Esophagus squamous epithelium (tissue), 5 donors: ENCODE results near the gene TMEM240. TPM values are rescaled to one million over a fixed set of nuclear protein-coding genes. Genes with fewer than 3 reads are reported as not detected.

Source experiments
- DNase-seq: peaks from one replicate; lab custom pipeline; 2025; lab: John Stamatoyannopoulos, UW
- H3K27ac ChIP-seq, 4 donors: fragments of 200-600 bp; sonication (generic); one replicate each; pipeline ENCODE4 v1.5.1; 2016 to 2019; ENCODE audit warnings: mild to moderate bottlenecking in 1 of 4
- H3K27me3 ChIP-seq, 4 donors: fragments of 200-600 bp; sonication (generic); 1 replicate in 3 of 4; 2 replicates in 1 of 4; pipeline versions ENCODE4 v1.5.1 to v1.6.0; 2017 to 2021; ENCODE audit warnings: antibody characterized with exemption in 1 of 4
- H3K36me3 ChIP-seq, 3 donors: fragments of 200-600 bp; sonication (generic); one replicate each; pipeline ENCODE4 v1.5.1; 2016 to 2019
- H3K4me1 ChIP-seq, 3 donors: fragments of 200-600 bp; sonication (generic); one replicate each; pipeline ENCODE4 v1.5.1; 2017 to 2019
- H3K4me3 ChIP-seq, 4 donors: fragments of 200-600 bp; sonication (generic); 1 replicate in 3 of 4; 2 replicates in 1 of 4; pipeline ENCODE4 v1.5.1; 2016 to 2019; ENCODE audit warnings: mild to moderate bottlenecking in 2 of 4, moderate library complexity in 1 of 4
- H3K9me3 ChIP-seq, 3 donors: fragments of 200-600 bp; sonication (generic); one replicate each; pipeline ENCODE4 v1.5.1; 2016 to 2019
- CTCF ChIP-seq, 6 experiments: fragments of 450-650 bp in 4 of 6; fragments of 200-600 bp in 2 of 6; sonication (generic) in 2 of 6; IDR thresholded peaks; one replicate each; pipeline ENCODE4 v1.5.1; 2016 to 2019; ENCODE audit warnings: antibody characterized with exemption in 6 of 6, mild to moderate bottlenecking in 4 of 6, moderate library complexity in 4 of 6
- POLR2A ChIP-seq, 4 donors: fragments of 450-650 bp; IDR thresholded peaks; one replicate each; pipeline ENCODE4 v1.6.1; 2017; ENCODE audit warnings: antibody characterized with exemption in 4 of 4, mild to moderate bottlenecking in 4 of 4, moderate library complexity in 3 of 4
- WGBS, 2 donors: methylation state at CpG; one replicate each; pipeline ENCODE4 v1.1.5; 2018; 5-methylcytosine and 5-hydroxymethylcytosine counted together
- intact Hi-C: fragments of 100-400 bp; cut with DNase I; formaldehyde crosslinking; loops from one replicate; pipeline ENCODE4 v1.15.0; 2022
- total RNA-seq, 4 donors: library from RNA; depleted of rRNA; stranded (reverse); fragments of >200 nt; gene quantifications; one replicate each; pipeline ENCODE4 v1.1.0, GENCODE V29; 2016
- donor health status: DM: yes; HTN: yes; CAD: no.

The TMEM240 gene
- total RNA-seq, 4 donors from 2014 or later = 2.7 TPM; not detected in 3

- H3K4me3 ChIP-seq = peak overlapping the region; percentile 39 to 74 (median 56)
Measured at GRCh38 chr1:1539310-1540089, 924 bp downstream of the TMEM240 start.

GRCh38 chr1:1538989-1539309, 1.5 kb downstream of the TMEM240 start:
- Histone ChIP-seq H3K27ac (peak overlapping the region in 2 of 4 donors; percentile 79 to 80), H3K4me1 (peaks cover 14 to 46% (median 17%) of the 10 kb centered on the region in 3 donors), H3K36me3 (peaks cover 8 to 47% (median 13%) of the 10 kb centered on the region in 3 donors), H3K27me3 (peaks cover 0 to 12% (median 0%) of the 10 kb centered on the region in 4 donors), H3K9me3 (no peaks in the 10 kb centered on the region), H3K4me3 (peak overlapping the region in 3 of 4 donors; percentile 49 to 74 (median 63))
- intact Hi-C loops = no loop called here
- DNase-seq = no peak
- WGBS, 2 donors = 90 to 94% methylated on average over 10 to 14 of the region's 18 CpGs
- TF ChIP-seq POLR2A (IDR thresholded peaks at IDR 0.05) (no peak), CTCF (IDR thresholded peaks at IDR 0.05) (no peak)

More at GRCh38 chr1:1539310-1540089, 924 bp downstream of the TMEM240 start:
- H3K27ac ChIP-seq = peak overlapping the region; percentile 39 to 80 (median 66)
- H3K36me3 ChIP-seq = peaks cover 8 to 42% (median 13%) of the 10 kb centered on the region in 3 donors
- peaks cover 14 to 46% (median 17%) of the 10 kb centered on the region in 3 donors for H3K4me1 ChIP-seq
- no CpG with 5 or more reads among the region's 66 CpGs for WGBS, 2 donors
- H3K27me3 ChIP-seq = peaks cover 0 to 12% (median 0%) of the 10 kb centered on the region in 4 donors
- DNase-seq = no peak
- TF ChIP-seq CTCF (IDR thresholded peaks at IDR 0.05) = no peak
- intact Hi-C loops = no loop called here
- no peaks in the 10 kb centered on the region for H3K9me3 ChIP-seq

GRCh38 chr1:1538334-1538733, 2.1 kb downstream of the TMEM240 start:
- Histone ChIP-seq H3K9me3 (no peaks in the 10 kb centered on the region), H3K4me3 (no peak overlapping the region), H3K27me3 (peaks cover 0 to 12% (median 0%) of the 10 kb centered on the region in 4 donors), H3K36me3 (peaks cover 8 to 45% (median 13%) of the 10 kb centered on the region in 3 donors), H3K4me1 (peaks cover 14 to 46% (median 17%) of the 10 kb centered on the region in 3 donors), H3K27ac (no peak overlapping the region)
- TF ChIP-seq CTCF (IDR thresholded peaks at IDR 0.05) (no peak), POLR2A (IDR thresholded peaks at IDR 0.05) (no peak)
- DNase-seq = no peak
- intact Hi-C loops = no loop called here
- WGBS, 2 donors = 88 to 97% methylated on average over 9 to 14 of the region's 23 CpGs

- WGBS, 2 donors = 89 to 91% methylated on average over 24 to 26 of the region's 32 CpGs
Measured at GRCh38 chr1:1537626-1538250, 2.7 kb downstream of the TMEM240 start.

More at GRCh38 chr1:1537626-1538250, 2.7 kb downstream of the TMEM240 start:
- intact Hi-C loops = no loop called here
- peaks cover 0 to 12% (median 0%) of the 10 kb centered on the region in 4 donors for H3K27me3 ChIP-seq
- H3K4me1 ChIP-seq = peaks cover 14 to 46% (median 17%) of the 10 kb centered on the region in 3 donors
- H3K4me3 ChIP-seq = no peak overlapping the region
- no peaks in the 10 kb centered on the region for H3K9me3 ChIP-seq
- no peak overlapping the region for H3K27ac ChIP-seq
- no peak for TF ChIP-seq POLR2A (IDR thresholded peaks at IDR 0.05)
- TF ChIP-seq CTCF (IDR thresholded peaks at IDR 0.05) = no peak
- no peak for DNase-seq
- H3K36me3 ChIP-seq = peaks cover 8 to 45% (median 13%) of the 10 kb centered on the region in 3 donors
